Mammary epithelial cell (primary cell): ENCODE data around the gene CEMP1.
"Not testable (repeated sequence)": the region's sequence is repeated elsewhere in the genome, so short reads cannot be mapped to it uniquely, and the experiment has no call there.

Experiments used
- EZH2 ChIP-seq: IDR thresholded peaks from 2 replicates; pipeline ENCODE4 v1.6.1; 2012; ENCODE audit warnings: low read length, inconsistent platforms, borderline replicate concordance
- TF ChIP-seq, protein P1 (sequence below), 2 donors: IDR thresholded peaks in 1 of 2; conservative IDR thresholded peaks in 1 of 2; 2 replicates each; pipeline ENCODE4 v1.5.1; 2011 to 2012; ENCODE audit warnings: inconsistent platforms in 2 of 2, low read length in 2 of 2, mild to moderate bottlenecking in 2 of 2, control low read depth in 1 of 2, low read depth in 1 of 2; ENCODE audit not compliant: insufficient read depth in 1 of 2; ENCODE audit errors: extremely low read depth in 1 of 2

DNA sequence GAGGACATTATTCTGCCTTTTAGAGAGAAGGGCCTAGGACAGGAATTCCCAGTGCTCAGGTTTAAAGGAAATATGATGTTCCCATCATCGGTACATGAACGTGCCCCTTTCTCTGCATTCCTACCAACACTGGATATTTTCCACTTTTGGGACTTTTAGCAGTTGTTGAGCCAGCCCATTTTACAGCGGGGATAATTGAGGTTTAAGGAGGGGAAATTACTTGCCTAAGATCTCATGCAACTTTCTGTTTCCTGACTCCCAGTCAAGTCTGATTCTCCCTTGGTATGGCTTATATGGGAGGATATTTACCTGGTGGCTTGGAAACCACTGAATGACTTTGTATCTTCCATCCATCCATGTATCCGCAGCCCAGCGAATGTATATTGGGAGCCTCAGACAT is 3.1 kb upstream of the CEMP1 start:
- TF ChIP-seq, protein P1, sequence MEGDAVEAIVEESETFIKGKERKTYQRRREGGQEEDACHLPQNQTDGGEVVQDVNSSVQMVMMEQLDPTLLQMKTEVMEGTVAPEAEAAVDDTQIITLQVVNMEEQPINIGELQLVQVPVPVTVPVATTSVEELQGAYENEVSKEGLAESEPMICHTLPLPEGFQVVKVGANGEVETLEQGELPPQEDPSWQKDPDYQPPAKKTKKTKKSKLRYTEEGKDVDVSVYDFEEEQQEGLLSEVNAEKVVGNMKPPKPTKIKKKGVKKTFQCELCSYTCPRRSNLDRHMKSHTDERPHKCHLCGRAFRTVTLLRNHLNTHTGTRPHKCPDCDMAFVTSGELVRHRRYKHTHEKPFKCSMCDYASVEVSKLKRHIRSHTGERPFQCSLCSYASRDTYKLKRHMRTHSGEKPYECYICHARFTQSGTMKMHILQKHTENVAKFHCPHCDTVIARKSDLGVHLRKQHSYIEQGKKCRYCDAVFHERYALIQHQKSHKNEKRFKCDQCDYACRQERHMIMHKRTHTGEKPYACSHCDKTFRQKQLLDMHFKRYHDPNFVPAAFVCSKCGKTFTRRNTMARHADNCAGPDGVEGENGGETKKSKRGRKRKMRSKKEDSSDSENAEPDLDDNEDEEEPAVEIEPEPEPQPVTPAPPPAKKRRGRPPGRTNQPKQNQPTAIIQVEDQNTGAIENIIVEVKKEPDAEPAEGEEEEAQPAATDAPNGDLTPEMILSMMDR (conservative IDR thresholded peaks at IDR 0.05 in 1 of 2, IDR thresholded peaks at IDR 0.05 in 1 of 2; ENCODE audit: extremely low read depth in 1 of 2, insufficient read depth in 1 of 2, low read depth in 1 of 2, low read length in 2 of 2): not testable (repeated sequence)
- not testable (repeated sequence) for TF ChIP-seq EZH2
